IgD-negative memory B cell (primary cell): Measurements from ENCODE around the gene HRH1. TPM values are rescaled to one million over a fixed set of nuclear protein-coding genes. Genes with fewer than 3 reads are reported as not detected.
"Not testable (repeated sequence)": the region's sequence is repeated elsewhere in the genome, so short reads cannot be mapped to it uniquely, and the experiment has no call there.

ENCODE experiments used
- H3K27ac Mint-ChIP-seq, 3 donors: one replicate each; pipeline ENCODE4 v1.8.0; 2020 to 2022; ENCODE audit warnings: mild to moderate bottlenecking in 3 of 3, mixed read lengths in 3 of 3, moderate library complexity in 1 of 3
- H3K27me3 Mint-ChIP-seq: one replicate; pipeline ENCODE4 v1.8.0; 2021; ENCODE audit warnings: mixed read lengths
- H3K36me3 Mint-ChIP-seq: one replicate; pipeline ENCODE4 v1.8.0; 2020; ENCODE audit warnings: mild to moderate bottlenecking, mixed read lengths
- H3K4me1 Mint-ChIP-seq, 3 donors: one replicate each; pipeline ENCODE4 v1.8.0; 2020 to 2022; ENCODE audit warnings: mixed read lengths in 3 of 3, mild to moderate bottlenecking in 1 of 3
- H3K4me3 Mint-ChIP-seq, 4 donors: one replicate each; pipeline ENCODE4 v1.8.0; 2020 to 2022; ENCODE audit warnings: mild to moderate bottlenecking in 4 of 4, mixed read lengths in 4 of 4, moderate library complexity in 3 of 4
- H3K9me3 Mint-ChIP-seq, 3 donors: one replicate each; pipeline ENCODE4 v1.8.0; 2020 to 2021; ENCODE audit warnings: mixed read lengths in 3 of 3, mild to moderate bottlenecking in 1 of 3
- polyA plus RNA-seq: library from polyadenylated mRNA; unstranded; fragments of 300-500 nt; fragmentation: Illumina TruSeq; gene quantifications from one replicate; pipeline ENCODE4 v1.2.3, GENCODE V29; 2021

The HRH1 gene
- polyA plus RNA-seq, 1 donor from 2014 or later, result not detected

- Mint-ChIP-seq H3K27me3 (peaks cover 52% of the 10 kb centered on the region), H3K4me3 (peak overlapping the region in 2 of 4 donors; percentile 9 to 79), H3K9me3 (no peaks in the 10 kb centered on the region), H3K36me3 (peaks cover 2% of the 10 kb centered on the region), H3K4me1 (peaks cover 5 to 16% (median 12%) of the 10 kb centered on the region in 3 donors), H3K27ac (no peak overlapping the region)
Observed at GRCh38 chr3:11156026-11156410, 1.7 kb downstream of the HRH1 start.

GRCh38 chr3:11157421-11157820 lies 3.1 kb downstream of the HRH1 start:
- H3K27me3 Mint-ChIP-seq, result peaks cover 51% of the 10 kb centered on the region
- H3K36me3 Mint-ChIP-seq, result peaks cover 2% of the 10 kb centered on the region
- no peak overlapping the region for H3K27ac Mint-ChIP-seq
- peaks cover 5 to 16% (median 9%) of the 10 kb centered on the region in 3 donors for H3K4me1 Mint-ChIP-seq
- H3K4me3 Mint-ChIP-seq, result peak overlapping the region in 1 of 4 donors; percentile 10
- H3K9me3 Mint-ChIP-seq, result no peaks in the 10 kb centered on the region

GRCh38 chr3:11159421-11159904 lies 5.2 kb downstream of the HRH1 start:
- Mint-ChIP-seq H3K4me3 (peak overlapping the region in 1 of 4 donors; percentile 23), H3K27ac (no peak overlapping the region), H3K27me3 (peaks cover 39% of the 10 kb centered on the region), H3K36me3 (peaks cover 2% of the 10 kb centered on the region), H3K4me1 (peaks cover 5 to 13% (median 11%) of the 10 kb centered on the region in 3 donors), H3K9me3 (no peaks in the 10 kb centered on the region)

- H3K4me1 Mint-ChIP-seq, result peaks cover 0 to 4% (median 2%) of the 10 kb centered on the region in 3 donors
- no peaks in the 10 kb centered on the region for H3K9me3 Mint-ChIP-seq
- no peak overlapping the region for H3K27ac Mint-ChIP-seq
- H3K36me3 Mint-ChIP-seq, result peaks cover 2% of the 10 kb centered on the region
- no peak overlapping the region for H3K4me3 Mint-ChIP-seq
- H3K27me3 Mint-ChIP-seq, result peaks cover 20% of the 10 kb centered on the region
Observed at GRCh38 chr3:11161666-11162065, 7.4 kb downstream of the HRH1 start.

GRCh38 chr3:11162401-11163345 lies 8.4 kb downstream of the HRH1 start:
- Mint-ChIP-seq H3K27me3 (peaks cover 11% of the 10 kb centered on the region), H3K27ac (no peak overlapping the region), H3K36me3 (peaks cover 2% of the 10 kb centered on the region), H3K4me1 (peaks cover 0 to 4% (median 2%) of the 10 kb centered on the region in 3 donors), H3K4me3 (no peak overlapping the region), H3K9me3 (no peaks in the 10 kb centered on the region)

GRCh38 chr3:11164607-11165006 lies 10.3 kb downstream of the HRH1 start:
- Mint-ChIP-seq H3K4me3 (no peak overlapping the region), H3K27ac (no peak overlapping the region), H3K27me3 (peaks cover 7% of the 10 kb centered on the region), H3K36me3 (peaks cover 2% of the 10 kb centered on the region), H3K9me3 (no peaks in the 10 kb centered on the region), H3K4me1 (peaks cover 0 to 2% (median 0%) of the 10 kb centered on the region in 3 donors)

- H3K9me3 Mint-ChIP-seq, result no peaks in the 10 kb centered on the region
- H3K27me3 Mint-ChIP-seq, result peaks cover 10% of the 10 kb centered on the region
- H3K27ac Mint-ChIP-seq, result no peak overlapping the region
- H3K36me3 Mint-ChIP-seq, result peaks cover 2% of the 10 kb centered on the region
- no peak overlapping the region for H3K4me3 Mint-ChIP-seq
- H3K4me1 Mint-ChIP-seq, result peaks cover 0 to 2% (median 0%) of the 10 kb centered on the region in 3 donors
Observed at GRCh38 chr3:11165476-11165875, 11.2 kb downstream of the HRH1 start.

GRCh38 chr3:11166807-11167400 lies 12.6 kb downstream of the HRH1 start:
- H3K27ac Mint-ChIP-seq, H3K27me3 Mint-ChIP-seq, H3K36me3 Mint-ChIP-seq, H3K4me3 Mint-ChIP-seq, H3K9me3 Mint-ChIP-seq, H3K4me1 Mint-ChIP-seq: not testable (repeated sequence)

- H3K4me3 Mint-ChIP-seq, result peak overlapping the region in 1 of 4 donors; percentile 4
- peaks cover 0 to 2% (median 0%) of the 10 kb centered on the region in 3 donors for H3K4me1 Mint-ChIP-seq
- peaks cover 7% of the 10 kb centered on the region for H3K27me3 Mint-ChIP-seq
- no peak overlapping the region for H3K27ac Mint-ChIP-seq
- H3K36me3 Mint-ChIP-seq, result no peaks in the 10 kb centered on the region
- no peaks in the 10 kb centered on the region for H3K9me3 Mint-ChIP-seq
Observed at GRCh38 chr3:11167590-11167989, 13.3 kb downstream of the HRH1 start.

- Mint-ChIP-seq H3K9me3 (no peaks in the 10 kb centered on the region), H3K27ac (peak overlapping the region in 1 of 3 donors; percentile 6), H3K4me1 (peaks cover 0 to 2% (median 0%) of the 10 kb centered on the region in 3 donors), H3K27me3 (peaks cover 7% of the 10 kb centered on the region), H3K36me3 (no peaks in the 10 kb centered on the region), H3K4me3 (no peak overlapping the region)
Observed at GRCh38 chr3:11168406-11168805, 14.1 kb downstream of the HRH1 start.

GRCh38 chr3:11168881-11169805 lies 14.8 kb downstream of the HRH1 start:
- peaks cover 7% of the 10 kb centered on the region for H3K27me3 Mint-ChIP-seq
- H3K4me1 Mint-ChIP-seq, result no peaks in the 10 kb centered on the region
- H3K36me3 Mint-ChIP-seq, result no peaks in the 10 kb centered on the region
- peak overlapping the region in 1 of 3 donors; percentile 40 for H3K27ac Mint-ChIP-seq
- H3K4me3 Mint-ChIP-seq, result no peak overlapping the region
- no peaks in the 10 kb centered on the region for H3K9me3 Mint-ChIP-seq

- no peak overlapping the region for H3K27ac Mint-ChIP-seq
Observed at GRCh38 chr3:11170052-11170770, 15.9 kb downstream of the HRH1 start.

GRCh38 chr3:11172096-11172690 lies 17.9 kb downstream of the HRH1 start:
- no peaks in the 10 kb centered on the region for H3K9me3 Mint-ChIP-seq
- H3K27me3 Mint-ChIP-seq, result peaks cover 7% of the 10 kb centered on the region
- H3K27ac Mint-ChIP-seq, result no peak overlapping the region
- no peak overlapping the region for H3K4me3 Mint-ChIP-seq
- no peaks in the 10 kb centered on the region for H3K4me1 Mint-ChIP-seq
- H3K36me3 Mint-ChIP-seq, result no peaks in the 10 kb centered on the region

More at GRCh38 chr3:11170052-11170770, 15.9 kb downstream of the HRH1 start:
- Mint-ChIP-seq H3K4me3 (no peak overlapping the region), H3K4me1 (no peaks in the 10 kb centered on the region), H3K27me3 (peaks cover 7% of the 10 kb centered on the region), H3K36me3 (no peaks in the 10 kb centered on the region), H3K9me3 (no peaks in the 10 kb centered on the region)
